ENCODE results near the gene CATSPERB. TPM values are rescaled to one million over a fixed set of nuclear protein-coding genes. Genes with fewer than 3 reads are reported as not detected.
"Not testable (repeated sequence)": the region's sequence is repeated elsewhere in the genome, so short reads cannot be mapped to it uniquely, and the experiment has no call there.

The CATSPERB gene
- total and polyA plus RNA-seq, 3 donors from 2014 or later: 5.0 to 6.4 (median 6.1) TPM

DNA sequence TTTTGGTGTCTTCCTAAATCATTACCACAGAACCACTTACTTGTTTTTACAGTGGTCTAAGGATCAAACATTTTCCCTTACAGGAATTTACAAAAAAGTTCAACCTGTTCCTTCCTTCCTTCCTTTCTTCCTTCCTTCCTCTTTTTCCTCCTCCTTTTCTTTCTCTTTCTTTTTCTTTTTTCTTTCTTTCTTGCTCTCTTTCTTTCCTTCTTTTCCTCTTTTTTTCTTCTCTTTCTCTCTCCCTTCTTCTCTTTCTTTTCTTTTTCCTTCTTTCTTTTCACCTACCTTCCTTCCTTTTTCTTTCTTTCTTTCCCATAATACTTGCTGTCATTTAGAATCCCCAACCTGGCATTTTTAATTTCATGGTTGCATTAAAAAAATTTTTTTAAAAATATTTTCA is 162.6 kb downstream of the CATSPERB start:
- Histone ChIP-seq H3K4me3 (no peak overlapping the region), H3K9me3 (no peaks in the 10 kb centered on the region), H3K27ac (no peak overlapping the region), H3K27me3 (no peaks in the 10 kb centered on the region), H3K36me3 (ENCODE audit: low read depth, missing control alignments) (no peaks in the 10 kb centered on the region), H3K4me1 (no peaks in the 10 kb centered on the region)
- intact Hi-C loops (cut with DNase I; ENCODE audit: low total_unique reads): no loop called here
- TF ChIP-seq POLR2A (IDR thresholded peaks at IDR 0.05): no peak
- TF ChIP-seq, protein P1, sequence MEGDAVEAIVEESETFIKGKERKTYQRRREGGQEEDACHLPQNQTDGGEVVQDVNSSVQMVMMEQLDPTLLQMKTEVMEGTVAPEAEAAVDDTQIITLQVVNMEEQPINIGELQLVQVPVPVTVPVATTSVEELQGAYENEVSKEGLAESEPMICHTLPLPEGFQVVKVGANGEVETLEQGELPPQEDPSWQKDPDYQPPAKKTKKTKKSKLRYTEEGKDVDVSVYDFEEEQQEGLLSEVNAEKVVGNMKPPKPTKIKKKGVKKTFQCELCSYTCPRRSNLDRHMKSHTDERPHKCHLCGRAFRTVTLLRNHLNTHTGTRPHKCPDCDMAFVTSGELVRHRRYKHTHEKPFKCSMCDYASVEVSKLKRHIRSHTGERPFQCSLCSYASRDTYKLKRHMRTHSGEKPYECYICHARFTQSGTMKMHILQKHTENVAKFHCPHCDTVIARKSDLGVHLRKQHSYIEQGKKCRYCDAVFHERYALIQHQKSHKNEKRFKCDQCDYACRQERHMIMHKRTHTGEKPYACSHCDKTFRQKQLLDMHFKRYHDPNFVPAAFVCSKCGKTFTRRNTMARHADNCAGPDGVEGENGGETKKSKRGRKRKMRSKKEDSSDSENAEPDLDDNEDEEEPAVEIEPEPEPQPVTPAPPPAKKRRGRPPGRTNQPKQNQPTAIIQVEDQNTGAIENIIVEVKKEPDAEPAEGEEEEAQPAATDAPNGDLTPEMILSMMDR (IDR thresholded peaks at IDR 0.05): no peak
- no peak for DNase-seq

DNA sequence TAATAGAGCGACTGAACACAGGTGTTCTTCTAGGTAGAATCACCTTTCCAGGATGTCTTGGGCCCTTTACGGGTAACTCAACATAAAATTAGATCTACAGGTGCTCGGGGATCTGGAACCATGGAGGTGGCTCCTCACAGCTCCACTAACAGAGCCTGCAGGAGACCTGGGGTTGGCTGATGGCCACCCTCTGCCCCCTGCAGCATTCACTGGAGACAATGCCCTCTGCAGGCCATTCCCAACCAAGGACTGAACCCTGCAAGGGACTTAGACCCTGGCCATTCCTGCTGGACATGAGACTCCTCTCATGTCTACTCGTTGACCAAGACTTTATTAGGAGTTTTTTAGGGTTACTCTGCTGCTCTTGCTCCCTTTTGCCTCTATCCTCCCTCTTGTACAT is 163.3 kb downstream of the CATSPERB start:
- intact Hi-C loops (cut with DNase I; ENCODE audit: low total_unique reads): no loop called here
- no peaks in the 10 kb centered on the region for H3K27me3 ChIP-seq
- 90 to 93% methylated on average over 4 of the region's 4 CpGs for WGBS, 2 donors
- H3K9me3 ChIP-seq: no peaks in the 10 kb centered on the region
- no peak for TF ChIP-seq POLR2A (IDR thresholded peaks at IDR 0.05)
- TF ChIP-seq, protein P1 (IDR thresholded peaks at IDR 0.05): no peak
- no peak overlapping the region for H3K27ac ChIP-seq
- H3K36me3 ChIP-seq (ENCODE audit: low read depth, missing control alignments): no peaks in the 10 kb centered on the region
- DNase-seq: no peak
- no peaks in the 10 kb centered on the region for H3K4me1 ChIP-seq
- no peak overlapping the region for H3K4me3 ChIP-seq

DNA sequence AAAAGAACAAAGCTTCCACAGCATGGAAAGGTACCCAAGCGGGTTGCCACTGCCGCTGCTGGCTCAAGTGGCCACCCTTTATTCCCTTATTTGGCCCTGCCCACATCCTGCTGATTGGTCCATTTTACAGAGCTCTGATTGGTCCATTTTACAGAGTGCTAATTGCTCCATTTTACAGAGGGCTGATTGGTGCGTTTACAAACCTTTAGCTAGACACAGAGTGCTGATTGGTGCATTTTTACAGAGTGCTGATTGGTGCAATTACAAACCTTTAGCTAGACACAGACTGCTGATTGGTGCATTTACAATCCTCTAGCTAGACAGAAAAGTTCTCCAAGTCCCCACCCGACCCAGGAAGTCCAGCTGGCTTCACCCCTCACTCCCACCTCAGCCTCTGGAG is 164.1 kb downstream of the CATSPERB start:
- 75 to 84% methylated on average over 4 of the region's 4 CpGs for WGBS, 2 donors
- DNase-seq; H3K4me3 ChIP-seq; H3K27me3 ChIP-seq; H3K36me3 ChIP-seq (ENCODE audit: low read depth, missing control alignments); intact Hi-C loops (cut with DNase I; ENCODE audit: low total_unique reads); H3K4me1 ChIP-seq; H3K9me3 ChIP-seq; H3K27ac ChIP-seq: not testable (repeated sequence)

DNA sequence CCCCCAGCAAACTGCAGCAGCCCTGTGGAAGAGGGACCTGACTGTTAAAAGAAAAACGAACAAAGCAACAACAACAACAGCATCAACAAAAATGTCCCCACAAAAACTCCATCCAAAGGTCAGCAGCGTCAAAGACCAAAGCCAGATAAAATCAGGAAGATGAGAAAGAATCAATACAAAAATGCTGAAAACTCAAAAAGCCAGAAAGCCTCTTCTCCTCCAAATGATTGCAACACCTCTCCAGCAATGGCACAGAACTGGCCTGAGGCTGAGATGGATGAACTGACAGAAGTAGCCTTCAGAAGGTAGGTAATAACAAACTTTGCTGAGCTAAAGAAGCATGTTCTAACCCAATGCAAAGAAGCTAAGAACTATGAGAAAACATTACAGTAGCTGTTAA is 176.4 kb downstream of the CATSPERB start:
- 78 to 95% methylated on average over 2 of the region's 2 CpGs for WGBS, 2 donors
- no peak for DNase-seq
- intact Hi-C loops (cut with DNase I; ENCODE audit: low total_unique reads): no loop called here

DNA sequence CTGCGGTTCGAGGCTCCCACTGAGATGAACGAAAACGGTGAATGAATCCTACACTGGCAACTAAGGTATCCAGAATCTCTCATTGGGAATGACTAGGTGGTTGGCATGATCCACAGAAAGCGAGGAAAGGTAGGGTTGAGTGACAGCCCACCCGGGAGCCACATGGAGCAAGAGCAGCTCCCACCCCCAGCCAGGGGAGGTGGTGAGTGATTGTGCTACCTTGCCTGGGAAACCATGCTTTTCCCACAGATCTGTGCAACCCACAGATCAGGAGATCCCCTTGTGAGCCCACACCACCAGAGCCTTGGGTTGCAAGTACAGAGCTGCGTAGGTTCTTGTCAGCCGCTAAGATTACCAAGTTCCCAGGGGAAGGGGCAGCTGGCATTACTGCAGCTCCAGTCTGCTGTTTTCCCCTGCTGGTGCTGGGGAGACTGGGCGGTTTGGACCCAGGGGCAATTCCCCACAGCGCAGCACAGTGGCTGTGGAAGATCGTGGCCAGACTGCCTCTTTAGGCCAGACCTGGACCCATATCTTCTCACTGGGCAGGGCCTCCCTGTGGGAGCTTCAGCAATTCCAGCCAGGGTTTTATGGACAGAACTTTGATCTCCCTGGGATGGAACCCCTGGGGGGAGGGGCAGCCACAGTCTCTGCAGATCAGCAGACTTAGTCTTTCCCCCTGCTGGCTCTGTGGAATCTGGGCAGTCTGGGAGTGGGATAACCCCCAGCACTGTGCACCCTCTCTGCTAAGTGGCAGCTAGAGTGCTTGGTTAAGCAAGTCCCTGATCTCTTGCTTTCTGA is 177.2 kb downstream of the CATSPERB start:
- WGBS, 2 donors: 79 to 89% methylated on average over 9 to 11 of the region's 11 CpGs
- TF ChIP-seq, protein P1 (IDR thresholded peaks at IDR 0.05): no peak
- no peak for TF ChIP-seq POLR2A (IDR thresholded peaks at IDR 0.05)
- Histone ChIP-seq H3K27me3 (no peaks in the 10 kb centered on the region), H3K27ac (no peak overlapping the region), H3K4me1 (no peaks in the 10 kb centered on the region), H3K4me3 (no peak overlapping the region), H3K36me3 (ENCODE audit: low read depth, missing control alignments) (no peaks in the 10 kb centered on the region), H3K9me3 (no peaks in the 10 kb centered on the region)
- no peak for DNase-seq
- intact Hi-C loops (cut with DNase I; ENCODE audit: low total_unique reads): no loop called here

More for the DNA sequence above, 176.4 kb downstream of the CATSPERB start:
- no peak overlapping the region for H3K4me3 ChIP-seq
- TF ChIP-seq, protein P1 (IDR thresholded peaks at IDR 0.05): no peak
- no peak for TF ChIP-seq POLR2A (IDR thresholded peaks at IDR 0.05)
- no peaks in the 10 kb centered on the region for H3K27me3 ChIP-seq
- no peaks in the 10 kb centered on the region for H3K9me3 ChIP-seq
- no peaks in the 10 kb centered on the region for H3K4me1 ChIP-seq
- H3K27ac ChIP-seq: no peak overlapping the region
- no peaks in the 10 kb centered on the region for H3K36me3 ChIP-seq (ENCODE audit: low read depth, missing control alignments)
